Activated CD8-positive, alpha-beta memory T cell treated with anti-CD3 and anti-CD28 coated beads, Interleukin-2, amount 50 U/mL, for 1 hour (primary cell): ENCODE measurements around the gene WIPF2.

Experiments used
- DNase-seq: peaks from one replicate; pipeline ENCODE4 v3.0.0-alpha.2; 2020; ENCODE audit errors: extremely low read depth

WIPF2 gene

GRCh38 chr17:40327244-40327729 lies 108.2 kb downstream of the WIPF2 start:
- DNase-seq: no peak

- DNase-seq: no peak
Measured at GRCh38 chr17:40327735-40328385, 108.8 kb downstream of the WIPF2 start.

- DNase-seq: no peak
Measured at GRCh38 chr17:40328386-40328766, 109.3 kb downstream of the WIPF2 start.

GRCh38 chr17:40329839-40330794 lies 111.0 kb downstream of the WIPF2 start:
- DNase-seq: no peak

GRCh38 chr17:40330850-40331470 lies 111.9 kb downstream of the WIPF2 start:
- no peak for DNase-seq

- no peak for DNase-seq
Measured at GRCh38 chr17:40331743-40332641, 112.9 kb downstream of the WIPF2 start.
